ENCODE measurements around the gene HOXB1.

The HOXB1 gene

DNA sequence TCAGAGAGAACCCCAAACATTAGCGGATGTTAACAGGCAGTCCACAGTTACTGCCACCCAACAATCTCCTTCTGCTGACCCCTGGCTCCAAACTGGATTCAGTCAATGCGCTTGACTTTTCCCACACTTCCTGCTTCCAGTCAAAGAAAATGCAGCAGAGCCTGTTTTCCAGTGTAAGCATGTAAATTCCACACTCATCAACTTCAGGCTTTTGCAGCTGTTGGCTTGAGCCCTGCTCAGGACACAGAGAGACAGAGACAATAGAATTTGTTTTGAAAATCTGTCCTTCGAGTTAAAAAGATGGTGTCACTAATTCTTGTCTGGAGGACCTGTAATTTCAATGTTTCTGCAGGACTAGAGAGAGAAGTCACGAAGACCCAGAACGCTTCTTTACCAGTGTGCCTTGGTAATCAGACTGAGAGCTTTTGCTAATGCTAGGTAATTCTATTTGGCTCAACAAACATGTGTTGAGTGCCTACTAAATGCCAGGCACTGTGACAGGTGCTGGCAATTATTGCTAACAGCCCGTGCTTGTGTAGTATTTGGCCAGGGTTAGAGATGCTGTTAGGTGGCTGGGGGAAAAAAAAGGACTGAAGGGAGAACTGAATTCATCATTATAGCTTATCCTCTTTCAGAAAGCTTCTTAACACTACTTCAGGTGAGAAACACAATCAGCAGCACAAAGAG lies 32.5 kb downstream of the HOXB1 start:
- no peak for TF ChIP-seq SP1 (IDR thresholded peaks at IDR 0.05)
- no peak for TF ChIP-seq FOXK2 (IDR thresholded peaks at IDR 0.05)
- no peak for TF ChIP-seq PKNOX1 (IDR thresholded peaks at IDR 0.05)
- TF ChIP-seq ELF4 (IDR thresholded peaks at IDR 0.05): no peak
- no peak for TF ChIP-seq FOXM1 (IDR thresholded peaks at IDR 0.05; ENCODE audit: borderline replicate concordance)
- TF ChIP-seq SUZ12 (IDR thresholded peaks at IDR 0.05): no peak
- no peak for TF ChIP-seq NFRKB (IDR thresholded peaks at IDR 0.05)
- no peak for TF ChIP-seq TARDBP (IDR thresholded peaks at IDR 0.05)
- TF ChIP-seq HDGF (IDR thresholded peaks at IDR 0.05; ENCODE audit: borderline replicate concordance): no peak
- TF ChIP-seq CTBP1 (IDR thresholded peaks at IDR 0.05; ENCODE audit: borderline replicate concordance): no peak
- TF ChIP-seq ARNT (IDR thresholded peaks at IDR 0.05): no peak
- TF ChIP-seq LEF1 (IDR thresholded peaks at IDR 0.05; ENCODE audit: borderline replicate concordance): no peak
- TF ChIP-seq L3MBTL2 (conservative IDR thresholded peaks at IDR 0.05): no peak
- TF ChIP-seq BHLHE40 (IDR thresholded peaks at IDR 0.05; ENCODE audit: borderline replicate concordance): no peak
- no peak for TF ChIP-seq ZNF384 (IDR thresholded peaks at IDR 0.05)
- no peak for TF ChIP-seq FOXA1 (IDR thresholded peaks at IDR 0.05)
- ChIA-PET CTCF (interaction anchor here (0.9 kb wide), 1 partner anchor 8 kb away, joined by 4 read pairs; no protein-coding TSS in a partner anchor), POLR2A (no interaction called here)
- DNase-seq (ENCODE audit: extremely low spot score): no peak

DNA sequence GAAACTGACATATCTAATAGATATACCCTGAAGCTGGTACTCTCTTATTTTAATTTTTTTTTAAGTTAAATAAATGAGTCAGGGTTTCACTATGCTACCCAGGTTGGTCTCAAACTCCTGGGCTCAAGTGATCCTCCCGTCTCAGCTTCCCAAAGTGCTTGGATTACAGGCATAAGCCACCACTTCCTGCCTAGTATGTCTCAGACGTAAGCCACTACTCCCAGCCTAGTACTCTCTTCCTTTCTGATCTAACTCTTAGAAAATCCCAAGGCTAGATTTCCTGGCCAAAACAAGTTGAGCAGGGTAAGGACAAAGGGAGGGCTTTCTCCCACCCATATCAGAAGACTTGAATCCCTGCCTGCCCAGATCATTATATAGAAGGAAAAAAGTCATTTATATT lies 33.7 kb downstream of the HOXB1 start:
- ChIA-PET POLR2A (interaction anchor here (1.5 kb wide), 1 partner anchor 118 kb away, joined by 4 read pairs; the partner anchor contains the start of gene HOXB8), CTCF (interaction anchor here (1.1 to 1.2 kb wide), 2 partner anchors 65 to 145 kb away, joined by 3 to 4 read pairs; no protein-coding TSS in a partner anchor)
- no peak for DNase-seq (ENCODE audit: extremely low spot score)
- TF ChIP-seq FOXK2 (IDR thresholded peaks at IDR 0.05): no peak
- TF ChIP-seq NFRKB (IDR thresholded peaks at IDR 0.05): no peak
- no peak for TF ChIP-seq BHLHE40 (IDR thresholded peaks at IDR 0.05; ENCODE audit: borderline replicate concordance)
- TF ChIP-seq L3MBTL2 (conservative IDR thresholded peaks at IDR 0.05): no peak
- no peak for TF ChIP-seq TARDBP (IDR thresholded peaks at IDR 0.05)
- TF ChIP-seq PKNOX1 (IDR thresholded peaks at IDR 0.05): no peak
- TF ChIP-seq SUZ12 (IDR thresholded peaks at IDR 0.05): no peak
- TF ChIP-seq CTBP1 (IDR thresholded peaks at IDR 0.05; ENCODE audit: borderline replicate concordance): no peak
- TF ChIP-seq ARNT (IDR thresholded peaks at IDR 0.05): no peak
- no peak for TF ChIP-seq HDGF (IDR thresholded peaks at IDR 0.05; ENCODE audit: borderline replicate concordance)
- no peak for TF ChIP-seq ELF4 (IDR thresholded peaks at IDR 0.05)
- no peak for TF ChIP-seq FOXM1 (IDR thresholded peaks at IDR 0.05; ENCODE audit: borderline replicate concordance)
- no peak for TF ChIP-seq LEF1 (IDR thresholded peaks at IDR 0.05; ENCODE audit: borderline replicate concordance)
- TF ChIP-seq SP1 (IDR thresholded peaks at IDR 0.05): no peak
- no peak for TF ChIP-seq ZNF384 (IDR thresholded peaks at IDR 0.05)
- TF ChIP-seq FOXA1 (IDR thresholded peaks at IDR 0.05): no peak

DNA sequence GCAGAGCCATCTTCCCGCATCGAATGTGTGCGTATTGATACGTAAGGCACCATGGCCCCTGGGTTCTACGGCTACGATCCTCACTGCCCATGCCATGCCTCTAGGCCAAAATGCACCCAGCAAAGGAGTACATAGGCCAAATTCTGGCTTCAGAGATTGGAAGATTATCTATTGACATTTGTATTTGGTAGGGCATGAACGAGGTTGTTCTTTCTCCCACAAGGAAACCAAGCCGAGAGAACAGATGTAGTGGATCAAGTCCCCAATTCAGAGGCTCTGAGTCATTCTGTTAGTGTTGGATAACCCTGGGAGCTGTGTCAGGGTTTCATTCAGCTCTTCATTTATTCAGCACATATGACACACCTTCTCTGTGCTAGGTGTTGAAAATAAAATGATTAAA lies 36.5 kb downstream of the HOXB1 start:
- DNase-seq (ENCODE audit: extremely low spot score): no peak
- CTCF ChIA-PET: interaction anchor here (0.6 kb wide), 1 partner anchor 19 kb away, joined by 3 read pairs; no protein-coding TSS in a partner anchor
- TF ChIP-seq NFRKB (IDR thresholded peaks at IDR 0.05) (no peak), ELF4 (IDR thresholded peaks at IDR 0.05) (no peak), BHLHE40 (IDR thresholded peaks at IDR 0.05; ENCODE audit: borderline replicate concordance) (no peak), TARDBP (IDR thresholded peaks at IDR 0.05) (no peak)
- POLR2A ChIA-PET: interaction anchor here (0.7 to 3.0 kb wide), 2 partner anchors 10 to 96 kb away, joined by 3 to 13 read pairs; no protein-coding TSS in a partner anchor

DNA sequence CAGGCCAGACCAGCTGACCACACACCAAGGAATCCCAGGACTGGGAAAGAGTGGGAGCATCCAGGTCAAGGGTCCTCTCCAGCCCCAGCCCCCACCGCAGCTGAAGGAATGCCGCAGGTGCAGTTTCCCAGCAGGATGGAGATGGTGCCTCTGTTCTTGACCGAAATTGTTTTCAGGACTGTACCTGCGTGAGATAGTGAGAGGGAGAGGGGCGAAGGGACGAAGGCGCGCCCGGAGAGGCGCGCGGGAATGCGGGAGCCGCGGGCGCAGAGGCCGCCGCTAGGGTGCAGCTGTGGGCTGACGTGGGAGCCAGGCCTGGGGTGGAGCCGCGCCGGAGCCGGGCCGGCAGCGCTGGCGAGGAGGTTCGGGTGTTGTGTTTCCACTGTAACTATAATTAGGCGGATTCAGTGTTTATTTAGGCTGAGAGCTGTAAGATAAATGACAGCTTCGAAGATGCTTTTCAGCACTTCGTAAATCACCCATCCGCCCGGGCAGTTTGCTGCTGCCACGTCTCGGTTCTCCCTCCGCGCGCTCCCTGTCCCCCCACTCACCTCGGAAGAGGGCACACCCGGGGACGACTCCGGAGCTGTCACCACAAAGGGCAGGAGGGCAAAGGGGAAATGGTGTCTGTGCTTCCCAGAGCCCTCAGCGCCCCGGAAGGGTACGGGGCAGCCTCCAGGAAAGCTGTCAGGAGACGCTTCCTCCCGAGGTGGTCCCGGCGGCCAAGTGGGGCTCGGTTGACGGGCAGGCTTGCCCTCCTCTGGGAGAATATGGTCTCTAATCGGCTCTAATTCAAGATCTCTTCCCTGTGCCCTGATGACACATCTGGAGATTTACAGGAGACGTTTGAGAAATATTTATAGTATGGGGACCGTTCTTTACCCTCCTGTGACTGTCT lies 38.2 kb downstream of the HOXB1 start:
- TF ChIP-seq PKNOX1 (IDR thresholded peaks at IDR 0.05) (peak; percentile 94), LEF1 (IDR thresholded peaks at IDR 0.05; ENCODE audit: borderline replicate concordance) (peak; percentile 98), L3MBTL2 (conservative IDR thresholded peaks at IDR 0.05) (peak; percentile 29; the same call in 1 of the 2 replicates), CTBP1 (IDR thresholded peaks at IDR 0.05; ENCODE audit: borderline replicate concordance) (peak; percentile 97), BHLHE40 (IDR thresholded peaks at IDR 0.05; ENCODE audit: borderline replicate concordance) (no peak), FOXA1 (IDR thresholded peaks at IDR 0.05) (peak; percentile 56; the same call in 1 of the 2 replicates), ARNT (IDR thresholded peaks at IDR 0.05) (peak; percentile 50; the same call in 1 of the 2 replicates), SUZ12 (IDR thresholded peaks at IDR 0.05) (no peak)
- CTCF ChIA-PET: interaction anchor here (0.6 to 1.7 kb wide), 15 partner anchors 8 to 290 kb away, joined by 3 to 7 read pairs (median 3); partner anchors contain the start of genes HOXB3 and HOXB7
- POLR2A ChIA-PET: interaction anchor here (0.6 to 3.0 kb wide), 9 partner anchors 8 to 101 kb away, joined by 3 to 13 read pairs (median 4); partner anchors contain the start of gene HOXB5

More for the DNA sequence above, 38.2 kb downstream of the HOXB1 start:
- peak; percentile 90 for DNase-seq (ENCODE audit: extremely low spot score)

Measured in HEK293T (cell line).